ENCODE data around the gene PTPN14. TPM values are rescaled to one million over a fixed set of nuclear protein-coding genes. Genes with fewer than 3 reads are reported as not detected.

PTPN14 gene
- total and polyA plus RNA-seq, 2 experiments from 2014 or later: 18.7 to 70.2 TPM

DNA sequence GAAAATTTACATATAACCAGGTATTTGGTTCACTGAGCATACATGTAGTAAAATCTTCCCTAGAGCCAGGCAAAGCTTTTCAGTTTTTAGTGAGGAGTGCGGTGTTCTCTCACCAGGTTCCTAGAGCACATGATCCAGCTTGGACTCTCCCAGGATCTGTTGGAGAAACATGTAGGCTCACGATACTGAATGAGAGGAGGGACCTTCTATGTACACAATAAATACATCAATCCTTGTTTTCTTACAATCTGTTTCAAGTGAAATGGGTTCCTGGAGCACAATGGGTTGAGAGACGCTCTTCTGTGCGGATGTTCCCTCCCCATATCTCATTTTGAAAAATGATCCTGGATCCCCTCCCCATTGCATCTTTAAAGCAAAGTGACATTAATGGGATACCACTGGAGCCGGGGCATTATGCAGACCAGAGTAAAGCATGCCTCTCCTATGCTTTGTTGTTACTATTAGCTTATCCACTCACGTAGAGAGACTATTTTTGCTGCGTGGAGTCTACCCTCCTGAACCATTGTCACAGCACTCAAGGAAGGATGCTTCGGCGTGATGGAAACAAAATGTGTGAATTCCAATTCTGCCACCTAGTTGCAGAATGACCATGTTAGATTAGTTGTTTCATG lies 251.1 kb downstream of the PTPN14 start:
- H3K9me3 Mint-ChIP-seq: no peaks in the 10 kb centered on the region
- ATAC-seq (no peak), DNase-seq (ENCODE audit: low spot score) (no peak)
- H3K36me3 Mint-ChIP-seq (ENCODE audit: low read depth): no peaks in the 10 kb centered on the region
- Histone ChIP-seq H2AFZ (no peak overlapping the region), H3K4me3 (no peak overlapping the region), H3K79me2 (replicated peaks; ENCODE audit: insufficient read depth) (no peaks in the 10 kb centered on the region), H3K27ac (ENCODE audit: low read depth) (no peak overlapping the region), H3K9me2 (ENCODE audit: insufficient read depth) (no peaks in the 10 kb centered on the region), H3K4me1 (ENCODE audit: insufficient read depth) (peaks cover 25% of the 10 kb centered on the region), H4K20me1 (replicated peaks; ENCODE audit: insufficient read depth) (no peaks in the 10 kb centered on the region), H3K4me2 (no peak overlapping the region), H3K36me3 (ENCODE audit: insufficient read depth) (no peaks in the 10 kb centered on the region), H3F3A (replicated peaks; ENCODE audit: low read depth) (no peaks in the 10 kb centered on the region), H3K27me3 (ENCODE audit: insufficient read depth) (peaks cover 23% of the 10 kb centered on the region)
- H3K27ac Mint-ChIP-seq: no peak overlapping the region
- H3K4me1 Mint-ChIP-seq: peaks cover 31% of the 10 kb centered on the region
- no peak for TF ChIP-seq JUNB (IDR thresholded peaks at IDR 0.05; ENCODE audit: unreplicated experiment)
- TF ChIP-seq EZH2 (IDR thresholded peaks at IDR 0.05; ENCODE audit: low read depth, unreplicated experiment): no peak
- TF ChIP-seq, protein P1, sequence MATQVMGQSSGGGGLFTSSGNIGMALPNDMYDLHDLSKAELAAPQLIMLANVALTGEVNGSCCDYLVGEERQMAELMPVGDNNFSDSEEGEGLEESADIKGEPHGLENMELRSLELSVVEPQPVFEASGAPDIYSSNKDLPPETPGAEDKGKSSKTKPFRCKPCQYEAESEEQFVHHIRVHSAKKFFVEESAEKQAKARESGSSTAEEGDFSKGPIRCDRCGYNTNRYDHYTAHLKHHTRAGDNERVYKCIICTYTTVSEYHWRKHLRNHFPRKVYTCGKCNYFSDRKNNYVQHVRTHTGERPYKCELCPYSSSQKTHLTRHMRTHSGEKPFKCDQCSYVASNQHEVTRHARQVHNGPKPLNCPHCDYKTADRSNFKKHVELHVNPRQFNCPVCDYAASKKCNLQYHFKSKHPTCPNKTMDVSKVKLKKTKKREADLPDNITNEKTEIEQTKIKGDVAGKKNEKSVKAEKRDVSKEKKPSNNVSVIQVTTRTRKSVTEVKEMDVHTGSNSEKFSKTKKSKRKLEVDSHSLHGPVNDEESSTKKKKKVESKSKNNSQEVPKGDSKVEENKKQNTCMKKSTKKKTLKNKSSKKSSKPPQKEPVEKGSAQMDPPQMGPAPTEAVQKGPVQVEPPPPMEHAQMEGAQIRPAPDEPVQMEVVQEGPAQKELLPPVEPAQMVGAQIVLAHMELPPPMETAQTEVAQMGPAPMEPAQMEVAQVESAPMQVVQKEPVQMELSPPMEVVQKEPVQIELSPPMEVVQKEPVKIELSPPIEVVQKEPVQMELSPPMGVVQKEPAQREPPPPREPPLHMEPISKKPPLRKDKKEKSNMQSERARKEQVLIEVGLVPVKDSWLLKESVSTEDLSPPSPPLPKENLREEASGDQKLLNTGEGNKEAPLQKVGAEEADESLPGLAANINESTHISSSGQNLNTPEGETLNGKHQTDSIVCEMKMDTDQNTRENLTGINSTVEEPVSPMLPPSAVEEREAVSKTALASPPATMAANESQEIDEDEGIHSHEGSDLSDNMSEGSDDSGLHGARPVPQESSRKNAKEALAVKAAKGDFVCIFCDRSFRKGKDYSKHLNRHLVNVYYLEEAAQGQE (IDR thresholded peaks at IDR 0.05; ENCODE audit: unreplicated experiment): no peak
- no peak for TF ChIP-seq ZNF114 (CRISPR knock-in tag; IDR thresholded peaks at IDR 0.05)
- TF ChIP-seq POLR2AphosphoS5 (IDR thresholded peaks at IDR 0.05; ENCODE audit: low read depth): no peak
- TF ChIP-seq ZNF331 (CRISPR knock-in tag; IDR thresholded peaks at IDR 0.05; ENCODE audit: low read depth): no peak
- TF ChIP-seq, protein P2, sequence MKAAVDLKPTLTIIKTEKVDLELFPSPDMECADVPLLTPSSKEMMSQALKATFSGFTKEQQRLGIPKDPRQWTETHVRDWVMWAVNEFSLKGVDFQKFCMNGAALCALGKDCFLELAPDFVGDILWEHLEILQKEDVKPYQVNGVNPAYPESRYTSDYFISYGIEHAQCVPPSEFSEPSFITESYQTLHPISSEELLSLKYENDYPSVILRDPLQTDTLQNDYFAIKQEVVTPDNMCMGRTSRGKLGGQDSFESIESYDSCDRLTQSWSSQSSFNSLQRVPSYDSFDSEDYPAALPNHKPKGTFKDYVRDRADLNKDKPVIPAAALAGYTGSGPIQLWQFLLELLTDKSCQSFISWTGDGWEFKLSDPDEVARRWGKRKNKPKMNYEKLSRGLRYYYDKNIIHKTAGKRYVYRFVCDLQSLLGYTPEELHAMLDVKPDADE (IDR thresholded peaks at IDR 0.05): no peak
- no peak for TF ChIP-seq EZH2phosphoT487 (IDR thresholded peaks at IDR 0.05; ENCODE audit: unreplicated experiment)
- no peak for TF ChIP-seq NANOG (IDR thresholded peaks at IDR 0.05; ENCODE audit: borderline replicate concordance)
- TF ChIP-seq STAT1 (IDR thresholded peaks at IDR 0.05; ENCODE audit: unreplicated experiment): no peak
- TF ChIP-seq, protein P3, sequence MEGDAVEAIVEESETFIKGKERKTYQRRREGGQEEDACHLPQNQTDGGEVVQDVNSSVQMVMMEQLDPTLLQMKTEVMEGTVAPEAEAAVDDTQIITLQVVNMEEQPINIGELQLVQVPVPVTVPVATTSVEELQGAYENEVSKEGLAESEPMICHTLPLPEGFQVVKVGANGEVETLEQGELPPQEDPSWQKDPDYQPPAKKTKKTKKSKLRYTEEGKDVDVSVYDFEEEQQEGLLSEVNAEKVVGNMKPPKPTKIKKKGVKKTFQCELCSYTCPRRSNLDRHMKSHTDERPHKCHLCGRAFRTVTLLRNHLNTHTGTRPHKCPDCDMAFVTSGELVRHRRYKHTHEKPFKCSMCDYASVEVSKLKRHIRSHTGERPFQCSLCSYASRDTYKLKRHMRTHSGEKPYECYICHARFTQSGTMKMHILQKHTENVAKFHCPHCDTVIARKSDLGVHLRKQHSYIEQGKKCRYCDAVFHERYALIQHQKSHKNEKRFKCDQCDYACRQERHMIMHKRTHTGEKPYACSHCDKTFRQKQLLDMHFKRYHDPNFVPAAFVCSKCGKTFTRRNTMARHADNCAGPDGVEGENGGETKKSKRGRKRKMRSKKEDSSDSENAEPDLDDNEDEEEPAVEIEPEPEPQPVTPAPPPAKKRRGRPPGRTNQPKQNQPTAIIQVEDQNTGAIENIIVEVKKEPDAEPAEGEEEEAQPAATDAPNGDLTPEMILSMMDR (conservative IDR thresholded peaks at IDR 0.05; ENCODE audit: low read depth in 2 of 2): no peak
- no peak for TF ChIP-seq CREB1 (CRISPR knock-in tag; IDR thresholded peaks at IDR 0.05; ENCODE audit: low read depth)
- TF ChIP-seq, protein P4, sequence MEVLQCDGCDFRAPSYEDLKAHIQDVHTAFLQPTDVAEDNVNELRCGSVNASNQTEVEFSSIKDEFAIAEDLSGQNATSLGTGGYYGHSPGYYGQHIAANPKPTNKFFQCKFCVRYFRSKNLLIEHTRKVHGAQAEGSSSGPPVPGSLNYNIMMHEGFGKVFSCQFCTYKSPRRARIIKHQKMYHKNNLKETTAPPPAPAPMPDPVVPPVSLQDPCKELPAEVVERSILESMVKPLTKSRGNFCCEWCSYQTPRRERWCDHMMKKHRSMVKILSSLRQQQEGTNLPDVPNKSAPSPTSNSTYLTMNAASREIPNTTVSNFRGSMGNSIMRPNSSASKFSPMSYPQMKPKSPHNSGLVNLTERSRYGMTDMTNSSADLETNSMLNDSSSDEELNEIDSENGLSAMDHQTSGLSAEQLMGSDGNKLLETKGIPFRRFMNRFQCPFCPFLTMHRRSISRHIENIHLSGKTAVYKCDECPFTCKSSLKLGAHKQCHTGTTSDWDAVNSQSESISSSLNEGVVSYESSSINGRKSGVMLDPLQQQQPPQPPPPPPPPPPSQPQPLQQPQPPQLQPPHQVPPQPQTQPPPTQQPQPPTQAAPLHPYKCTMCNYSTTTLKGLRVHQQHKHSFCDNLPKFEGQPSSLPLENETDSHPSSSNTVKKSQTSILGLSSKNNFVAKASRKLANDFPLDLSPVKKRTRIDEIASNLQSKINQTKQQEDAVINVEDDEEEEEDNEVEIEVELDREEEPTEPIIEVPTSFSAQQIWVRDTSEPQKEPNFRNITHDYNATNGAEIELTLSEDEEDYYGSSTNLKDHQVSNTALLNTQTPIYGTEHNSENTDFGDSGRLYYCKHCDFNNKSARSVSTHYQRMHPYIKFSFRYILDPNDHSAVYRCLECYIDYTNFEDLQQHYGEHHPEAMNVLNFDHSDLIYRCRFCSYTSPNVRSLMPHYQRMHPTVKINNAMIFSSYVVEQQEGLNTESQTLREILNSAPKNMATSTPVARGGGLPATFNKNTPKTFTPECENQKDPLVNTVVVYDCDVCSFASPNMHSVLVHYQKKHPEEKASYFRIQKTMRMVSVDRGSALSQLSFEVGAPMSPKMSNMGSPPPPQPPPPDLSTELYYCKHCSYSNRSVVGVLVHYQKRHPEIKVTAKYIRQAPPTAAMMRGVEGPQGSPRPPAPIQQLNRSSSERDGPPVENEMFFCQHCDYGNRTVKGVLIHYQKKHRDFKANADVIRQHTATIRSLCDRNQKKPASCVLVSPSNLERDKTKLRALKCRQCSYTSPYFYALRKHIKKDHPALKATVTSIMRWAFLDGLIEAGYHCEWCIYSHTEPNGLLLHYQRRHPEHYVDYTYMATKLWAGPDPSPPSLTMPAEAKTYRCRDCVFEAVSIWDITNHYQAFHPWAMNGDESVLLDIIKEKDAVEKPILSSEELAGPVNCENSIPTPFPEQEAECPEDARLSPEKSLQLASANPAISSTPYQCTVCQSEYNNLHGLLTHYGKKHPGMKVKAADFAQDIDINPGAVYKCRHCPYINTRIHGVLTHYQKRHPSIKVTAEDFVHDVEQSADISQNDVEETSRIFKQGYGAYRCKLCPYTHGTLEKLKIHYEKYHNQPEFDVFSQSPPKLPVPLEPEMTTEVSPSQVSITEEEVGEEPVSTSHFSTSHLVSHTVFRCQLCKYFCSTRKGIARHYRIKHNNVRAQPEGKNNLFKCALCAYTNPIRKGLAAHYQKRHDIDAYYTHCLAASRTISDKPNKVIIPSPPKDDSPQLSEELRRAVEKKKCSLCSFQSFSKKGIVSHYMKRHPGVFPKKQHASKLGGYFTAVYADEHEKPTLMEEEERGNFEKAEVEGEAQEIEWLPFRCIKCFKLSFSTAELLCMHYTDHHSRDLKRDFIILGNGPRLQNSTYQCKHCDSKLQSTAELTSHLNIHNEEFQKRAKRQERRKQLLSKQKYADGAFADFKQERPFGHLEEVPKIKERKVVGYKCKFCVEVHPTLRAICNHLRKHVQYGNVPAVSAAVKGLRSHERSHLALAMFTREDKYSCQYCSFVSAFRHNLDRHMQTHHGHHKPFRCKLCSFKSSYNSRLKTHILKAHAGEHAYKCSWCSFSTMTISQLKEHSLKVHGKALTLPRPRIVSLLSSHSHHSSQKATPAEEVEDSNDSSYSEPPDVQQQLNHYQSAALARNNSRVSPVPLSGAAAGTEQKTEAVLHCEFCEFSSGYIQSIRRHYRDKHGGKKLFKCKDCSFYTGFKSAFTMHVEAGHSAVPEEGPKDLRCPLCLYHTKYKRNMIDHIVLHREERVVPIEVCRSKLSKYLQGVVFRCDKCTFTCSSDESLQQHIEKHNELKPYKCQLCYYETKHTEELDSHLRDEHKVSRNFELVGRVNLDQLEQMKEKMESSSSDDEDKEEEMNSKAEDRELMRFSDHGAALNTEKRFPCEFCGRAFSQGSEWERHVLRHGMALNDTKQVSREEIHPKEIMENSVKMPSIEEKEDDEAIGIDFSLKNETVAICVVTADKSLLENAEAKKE (CRISPR knock-in tag; IDR thresholded peaks at IDR 0.05): no peak
- H3K27me3 Mint-ChIP-seq (ENCODE audit: insufficient read depth, low read depth, poor library complexity): peaks cover 8% of the 10 kb centered on the region
- H3K4me3 Mint-ChIP-seq: no peak overlapping the region

Measured in GM23338 (cell line).